DND-41 (cell line): ENCODE measurements around the gene CCK.

ENCODE experiments used
- ATAC-seq: fragments of 200-7000 bp; cut with Tn5 transposase; 3 replicates; pipeline ENCODE4 v1.9.1; 2021; ENCODE audit warnings: low read depth; ENCODE audit not compliant: insufficient read depth
- DNase-seq: peaks from one replicate; pipeline ENCODE4 v3.0.0-alpha.2; 2020
- H2AFZ ChIP-seq: 2 replicates; pipeline ENCODE4 v1.6.0; 2012; ENCODE audit warnings: low read depth, low read length
- H3K27ac ChIP-seq: 2 replicates; pipeline ENCODE4 v1.5.1; 2012; ENCODE audit warnings: low read length, inconsistent platforms
- H3K27me3 ChIP-seq: fragments of 200-600 bp; sonication (generic); 2 replicates; pipeline ENCODE4 v1.6.0; 2012; ENCODE audit warnings: low read length, mild to moderate bottlenecking, inconsistent platforms; ENCODE audit not compliant: insufficient read depth, poor library complexity
- H3K36me3 ChIP-seq: 2 replicates; pipeline ENCODE4 v1.5.1; 2012; ENCODE audit warnings: low read length, inconsistent platforms; ENCODE audit not compliant: insufficient read depth
- H3K4me1 ChIP-seq: 2 replicates; pipeline ENCODE4 v1.5.1; 2012; ENCODE audit warnings: mild to moderate bottlenecking, low read length; ENCODE audit not compliant: insufficient read depth
- H3K4me2 ChIP-seq: 2 replicates; pipeline ENCODE4 v1.6.0; 2012; ENCODE audit warnings: mild to moderate bottlenecking, moderate library complexity, low read length, inconsistent platforms; ENCODE audit not compliant: insufficient read depth
- H3K4me3 ChIP-seq, 2 experiments: fragments of 200-600 bp in 1 of 2; shearing (Covaris generic) in 1 of 2; 2 replicates each; pipeline ENCODE4 v1.5.1; 2012 to 2016; ENCODE audit warnings: inconsistent platforms in 2 of 2, low read length in 2 of 2, mild to moderate bottlenecking in 2 of 2, low read depth in 1 of 2, moderate library complexity in 1 of 2
- H3K79me2 ChIP-seq: 2 replicates; pipeline ENCODE4 v1.6.0; 2012; ENCODE audit warnings: low read length, inconsistent platforms; ENCODE audit not compliant: insufficient read depth
- H3K9ac ChIP-seq: 2 replicates; pipeline ENCODE4 v1.6.0; 2012; ENCODE audit warnings: low read depth, mild to moderate bottlenecking, inconsistent platforms, low read length, moderate library complexity
- H3K9me3 ChIP-seq: 2 replicates; pipeline ENCODE4 v1.5.1; 2012; ENCODE audit warnings: low read length, moderate library complexity, mild to moderate bottlenecking, inconsistent platforms; ENCODE audit not compliant: insufficient read depth, severe bottlenecking
- H4K20me1 ChIP-seq: 2 replicates; pipeline ENCODE4 v1.6.0; 2012; ENCODE audit warnings: low read length; ENCODE audit not compliant: insufficient read depth
- CTCF ChIP-seq: IDR thresholded peaks from 2 replicates; pipeline ENCODE4 v1.5.1; 2012; ENCODE audit warnings: borderline replicate concordance, low read length, moderate library complexity, mild to moderate bottlenecking; ENCODE audit not compliant: poor library complexity, severe bottlenecking; ENCODE audit errors: extremely low read depth
- EZH2 ChIP-seq: IDR thresholded peaks from 3 replicates; pipeline ENCODE4 v1.6.1; 2012; ENCODE audit warnings: borderline replicate concordance, low read depth, mild to moderate bottlenecking, moderate library complexity, low read length, inconsistent platforms; ENCODE audit not compliant: severe bottlenecking

The CCK gene, protein sequence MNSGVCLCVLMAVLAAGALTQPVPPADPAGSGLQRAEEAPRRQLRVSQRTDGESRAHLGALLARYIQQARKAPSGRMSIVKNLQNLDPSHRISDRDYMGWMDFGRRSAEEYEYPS

GRCh38 chr3:42266085-42266484 is at the start of gene CCK:
Gene CCK (minus strand): TSS chr3:42266185. CDS start chr3:42263630, 2,555 bp downstream.
- no peak for TF ChIP-seq CTCF
- TF ChIP-seq EZH2 = no peak
- Histone ChIP-seq H3K36me3 (no peaks in the 10 kb centered on the region), H3K27me3 (no peaks in the 10 kb centered on the region), H3K4me1 (no peaks in the 10 kb centered on the region), H3K4me3 (no peak within 1 kb of the TSS), H3K79me2 (no peaks in the 10 kb centered on the region), H2AFZ (no peak within 1 kb of the TSS), H3K27ac (no peak within 1 kb of the TSS), H3K9ac (no peak within 1 kb of the TSS), H3K9me3 (no peaks in the 10 kb centered on the region), H4K20me1 (no peaks in the 10 kb centered on the region), H3K4me2 (no peak within 1 kb of the TSS)
- ATAC-seq (no peak), DNase-seq (no peak)

DNA sequence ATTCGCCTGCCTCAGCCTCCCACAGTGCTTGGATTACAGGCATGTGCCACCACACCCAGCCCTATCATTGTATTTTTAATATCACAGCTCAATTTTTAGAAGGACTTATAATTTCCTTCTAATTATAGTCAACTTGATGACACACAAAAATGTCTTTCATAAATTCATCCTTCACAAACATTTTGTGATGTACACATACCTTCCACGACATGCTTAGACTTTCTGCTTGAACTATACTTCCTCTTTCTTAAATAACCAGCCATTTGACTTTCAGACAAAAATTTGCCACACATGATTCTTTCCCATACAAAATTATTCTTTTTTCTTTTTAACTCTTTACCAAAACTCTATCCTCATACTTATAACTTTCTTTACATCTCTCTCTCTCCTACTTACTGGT is 48.4 kb upstream of the CCK start:
- Histone ChIP-seq H3K9me3 (peaks cover 14% of the 10 kb centered on the region), H3K79me2 (no peaks in the 10 kb centered on the region), H4K20me1 (no peaks in the 10 kb centered on the region), H3K4me1 (no peaks in the 10 kb centered on the region), H3K27me3 (no peaks in the 10 kb centered on the region), H2AFZ (no peak overlapping the region), H3K27ac (no peak overlapping the region), H3K36me3 (no peaks in the 10 kb centered on the region), H3K4me2 (no peak overlapping the region), H3K4me3 (no peak overlapping the region), H3K9ac (no peak overlapping the region)
- TF ChIP-seq CTCF = no peak
- no peak for TF ChIP-seq EZH2
- ATAC-seq = no peak
- DNase-seq = no peak

- no peak for TF ChIP-seq EZH2
- TF ChIP-seq CTCF = no peak
- H3K79me2 ChIP-seq = no peaks in the 10 kb centered on the region
- DNase-seq (no peak), ATAC-seq (no peak)
- H4K20me1 ChIP-seq = no peaks in the 10 kb centered on the region
- no peak overlapping the region for H3K4me3 ChIP-seq
- H3K9ac ChIP-seq = no peak overlapping the region
- no peak overlapping the region for H3K27ac ChIP-seq
- no peaks in the 10 kb centered on the region for H3K36me3 ChIP-seq
- H3K9me3 ChIP-seq = peaks cover 5% of the 10 kb centered on the region
- H3K27me3 ChIP-seq = no peaks in the 10 kb centered on the region
- H3K4me1 ChIP-seq = no peaks in the 10 kb centered on the region
- H3K4me2 ChIP-seq = no peak overlapping the region
- no peak overlapping the region for H2AFZ ChIP-seq
Measured at GRCh38 chr3:42308651-42309050, 42.7 kb upstream of the CCK start.

- no peak overlapping the region for H3K9ac ChIP-seq
- TF ChIP-seq CTCF (no peak), EZH2 (no peak)
- ATAC-seq = no peak
- no peaks in the 10 kb centered on the region for H3K9me3 ChIP-seq
- H3K4me1 ChIP-seq = peaks cover 5% of the 10 kb centered on the region; the same call in 1 of the 2 replicates
- H3K36me3 ChIP-seq = no peaks in the 10 kb centered on the region
- no peaks in the 10 kb centered on the region for H3K27me3 ChIP-seq
- H2AFZ ChIP-seq = no peak overlapping the region
- H4K20me1 ChIP-seq = no peaks in the 10 kb centered on the region
- H3K79me2 ChIP-seq = no peaks in the 10 kb centered on the region
- no peak overlapping the region for H3K4me3 ChIP-seq
- DNase-seq = no peak
- no peak overlapping the region for H3K27ac ChIP-seq
- H3K4me2 ChIP-seq = no peak overlapping the region
Measured at GRCh38 chr3:42306499-42306898, 40.5 kb upstream of the CCK start.
